ENCODE measurements around the gene METTL4.
A peak's percentile ranks its signal among the peaks of the same experiment; 100 is the strongest.

METTL4 gene

GRCh38 chr18:2571200-2572170 is at the start of gene METTL4, which contains the start of gene NDC80:
METTL4 (minus strand) TSS chr18:2571505; CDS start chr18:2567216, 4,289 bp downstream.
NDC80 (plus strand) TSS chr18:2571557; CDS start chr18:2572986, 1,429 bp downstream.
- peak; percentile 58 for DNase-seq

DNA sequence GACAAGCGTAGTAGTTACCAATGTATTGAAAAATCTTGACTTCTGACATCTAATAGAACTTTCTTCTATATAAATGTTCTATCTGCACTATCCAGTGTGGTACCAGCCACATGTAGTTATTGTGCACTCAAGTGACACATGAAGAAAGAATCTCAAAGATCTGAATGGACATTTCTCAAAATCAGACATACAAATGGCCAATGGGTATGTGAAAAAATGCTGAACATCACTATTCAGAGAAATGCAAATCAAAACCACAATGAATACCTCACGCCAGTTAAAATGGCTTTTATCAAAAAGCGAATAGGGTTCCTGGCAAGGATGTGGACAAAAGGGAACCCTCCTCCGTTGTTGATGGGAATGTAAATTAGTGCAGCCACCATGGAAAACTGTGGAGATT is 46.7 kb upstream of the METTL4 start:
- no peak for DNase-seq

- DNase-seq: no peak
Observed at GRCh38 chr18:2617401-2617998, 46.2 kb upstream of the METTL4 start.

- no peak for DNase-seq
Observed at GRCh38 chr18:2612996-2613395, 41.7 kb upstream of the METTL4 start.

DNA sequence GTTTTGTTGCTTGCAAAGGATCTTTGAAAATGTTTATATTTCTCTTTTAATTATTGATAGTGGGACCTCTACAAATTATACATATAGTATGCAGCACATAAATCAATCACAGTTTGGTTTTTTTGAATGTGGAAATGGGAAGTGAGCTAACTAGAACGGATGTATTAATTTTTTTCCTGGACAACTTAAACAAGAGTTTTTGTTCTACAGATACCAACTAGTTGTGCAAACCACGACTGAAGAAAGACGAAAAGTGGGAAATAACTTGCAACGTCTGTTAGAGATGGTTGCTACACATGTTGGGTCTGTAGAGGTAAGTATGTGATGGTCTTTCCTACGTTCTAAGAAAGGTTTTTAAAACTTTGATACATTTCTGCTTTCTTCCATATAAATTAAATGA is 39.2 kb upstream of the METTL4 start:
- no peak for DNase-seq

DNA sequence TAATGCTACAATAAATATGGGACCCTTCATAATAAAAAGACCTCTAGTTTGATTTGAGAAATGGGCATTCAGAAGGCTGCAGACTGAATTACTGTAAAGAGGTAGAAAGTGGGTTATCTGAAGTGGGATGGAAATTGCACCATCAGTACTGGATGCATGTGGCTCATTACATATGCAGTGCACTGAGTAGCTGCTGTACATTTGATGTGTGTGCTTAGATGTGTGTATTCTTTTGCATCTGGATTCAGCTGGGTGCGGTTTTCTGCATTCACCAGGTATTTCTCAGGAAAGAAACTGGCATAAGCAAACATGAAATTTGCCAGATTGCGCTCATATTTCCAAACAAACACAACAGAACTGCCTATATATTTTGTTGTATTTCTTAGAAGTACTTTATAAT is 38.3 kb upstream of the METTL4 start:
- DNase-seq: no peak

DNA sequence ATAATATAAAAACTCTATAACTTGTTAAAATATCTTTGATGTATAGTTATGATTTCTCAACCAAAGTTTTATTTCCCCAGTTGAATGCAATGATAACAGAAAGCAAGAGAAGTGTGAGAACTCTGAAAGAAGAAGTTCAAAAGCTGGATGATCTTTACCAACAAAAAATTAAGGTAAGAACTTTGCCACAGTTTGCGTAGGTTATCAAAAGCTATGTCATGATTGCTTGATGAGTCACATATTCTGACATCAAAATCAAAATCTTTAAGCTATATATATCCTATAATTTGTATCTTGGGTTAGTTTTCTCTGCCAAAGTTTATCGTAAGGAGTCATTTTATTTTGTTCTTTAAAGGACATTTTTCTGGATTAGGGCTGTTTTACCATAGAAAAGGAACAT is 35.0 kb upstream of the METTL4 start:
- DNase-seq: no peak

- DNase-seq: no peak
Observed at GRCh38 chr18:2602844-2603243, 31.5 kb upstream of the METTL4 start.

GRCh38 chr18:2597639-2598038 is 26.3 kb upstream of the METTL4 start:
- no peak for DNase-seq

DNA sequence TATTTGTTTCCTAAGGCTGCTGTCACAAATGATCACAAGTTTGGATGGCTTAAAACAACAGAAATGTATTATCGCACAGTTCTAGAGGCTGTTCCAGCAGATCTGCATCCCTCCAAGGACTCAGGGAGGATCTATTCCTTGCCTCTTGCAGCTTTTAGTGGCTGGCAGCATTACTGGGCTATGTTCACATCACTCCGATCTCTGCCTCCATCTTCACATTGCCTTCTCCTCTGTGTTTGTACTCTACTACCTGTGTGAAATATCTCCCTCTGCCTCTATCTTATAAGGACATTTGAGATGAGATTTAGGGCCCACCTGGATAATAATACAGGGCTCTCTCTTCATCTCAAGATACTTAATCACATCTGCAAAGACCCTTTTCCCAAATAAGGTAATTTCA is 19.0 kb upstream of the METTL4 start:
- DNase-seq: no peak

- DNase-seq: no peak
Observed at GRCh38 chr18:2589345-2590068, 18.2 kb upstream of the METTL4 start.

DNA sequence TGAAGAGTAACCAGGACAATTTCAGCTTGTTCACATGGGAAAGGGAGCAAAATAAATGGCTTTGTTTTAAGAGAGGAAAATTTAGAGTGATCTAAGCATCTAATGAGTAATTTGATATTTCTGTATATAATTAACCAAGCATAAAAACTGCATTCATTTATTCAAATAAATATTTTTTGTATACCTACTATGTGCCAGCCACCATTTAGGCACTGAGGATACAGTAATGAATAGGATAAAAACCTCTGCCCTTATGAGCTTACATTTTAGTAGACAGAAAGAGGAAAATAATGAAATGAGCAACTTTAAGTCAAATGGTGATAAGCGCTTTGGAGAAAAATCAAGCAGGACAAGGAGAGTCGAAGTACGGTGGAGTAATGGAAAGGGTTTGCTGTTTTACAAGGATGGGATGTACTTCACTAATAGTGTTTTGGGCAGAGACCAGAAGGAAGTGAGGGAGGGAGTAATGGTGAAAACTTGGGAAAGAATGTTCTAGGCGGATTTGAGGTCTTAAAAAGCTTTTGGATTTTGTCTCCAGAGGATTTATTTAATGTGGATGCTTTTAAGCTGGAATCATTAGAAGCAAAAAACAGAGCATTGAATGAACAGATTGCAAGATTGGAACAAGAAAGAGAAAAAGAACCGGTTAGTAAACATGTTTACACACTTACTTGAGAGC is 17.5 kb upstream of the METTL4 start:
- DNase-seq: no peak

- no peak for DNase-seq
Observed at GRCh38 chr18:2587788-2588187, 16.5 kb upstream of the METTL4 start.

- no peak for DNase-seq
Observed at GRCh38 chr18:2573408-2573807, 2.1 kb upstream of the METTL4 start.

DNA sequence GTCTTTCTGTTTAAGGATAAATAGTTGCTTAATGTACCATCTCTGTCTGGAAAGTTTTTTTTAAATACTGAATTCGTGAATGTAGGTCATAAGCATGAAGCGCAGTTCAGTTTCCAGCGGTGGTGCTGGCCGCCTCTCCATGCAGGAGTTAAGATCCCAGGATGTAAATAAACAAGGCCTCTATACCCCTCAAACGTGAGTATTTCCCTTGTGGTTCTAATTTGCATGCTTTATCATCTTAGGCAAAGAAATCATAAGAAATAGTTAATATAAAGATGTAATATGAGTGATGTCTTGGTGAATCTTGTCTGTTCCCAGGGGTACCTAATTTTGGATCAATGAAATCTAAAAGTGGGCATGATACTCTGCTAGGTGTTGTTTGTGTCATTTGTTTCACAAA is 1.6 kb upstream of the METTL4 start:
- DNase-seq: no peak

- no peak for DNase-seq
Observed at GRCh38 chr18:2572171-2572569, 865 bp upstream of the METTL4 start.

DNA sequence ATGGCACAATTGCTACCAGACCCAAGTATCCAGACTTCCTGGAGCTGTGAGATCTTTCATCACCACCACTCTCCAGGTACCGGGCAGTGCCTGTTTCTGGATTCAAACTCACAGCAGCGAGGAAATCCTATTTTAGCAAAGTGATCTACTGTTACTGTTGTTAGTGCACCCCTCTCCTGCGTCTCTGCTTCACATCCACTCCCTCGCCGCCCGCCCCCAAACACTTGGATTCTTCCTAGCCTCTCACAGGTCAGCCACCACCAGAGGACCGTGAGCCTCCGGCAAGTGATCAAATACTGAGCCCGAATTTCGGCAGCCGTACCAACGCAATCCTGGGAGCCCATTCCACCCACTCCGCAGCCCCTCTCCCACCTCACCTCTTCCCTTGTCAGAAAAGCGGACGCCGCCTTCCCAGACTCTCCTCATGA is 519 bp downstream of the METTL4 start:
- DNase-seq: peak; percentile 5

- DNase-seq: no peak
Observed at GRCh38 chr18:2569338-2570207, 1.7 kb downstream of the METTL4 start.

DNA sequence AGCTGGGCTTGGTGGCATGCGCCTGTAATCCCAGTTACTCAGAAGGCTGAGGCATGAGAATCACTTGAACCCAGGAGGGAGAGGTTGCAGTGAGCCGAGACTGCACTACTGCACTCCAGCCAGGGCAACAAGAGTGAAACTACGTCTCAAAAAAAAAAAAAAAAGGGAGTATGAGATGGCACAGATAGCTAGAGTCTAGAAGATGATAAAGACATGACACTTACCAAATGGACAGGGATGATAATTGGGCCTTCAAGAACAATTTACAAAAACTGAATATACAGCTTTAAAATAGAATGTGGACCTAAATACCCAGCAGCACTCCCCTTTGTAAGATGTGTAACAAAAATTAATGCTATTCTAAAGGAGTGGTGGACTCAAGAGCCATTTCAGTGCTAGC is 2.7 kb downstream of the METTL4 start:
- no peak for DNase-seq

DNA sequence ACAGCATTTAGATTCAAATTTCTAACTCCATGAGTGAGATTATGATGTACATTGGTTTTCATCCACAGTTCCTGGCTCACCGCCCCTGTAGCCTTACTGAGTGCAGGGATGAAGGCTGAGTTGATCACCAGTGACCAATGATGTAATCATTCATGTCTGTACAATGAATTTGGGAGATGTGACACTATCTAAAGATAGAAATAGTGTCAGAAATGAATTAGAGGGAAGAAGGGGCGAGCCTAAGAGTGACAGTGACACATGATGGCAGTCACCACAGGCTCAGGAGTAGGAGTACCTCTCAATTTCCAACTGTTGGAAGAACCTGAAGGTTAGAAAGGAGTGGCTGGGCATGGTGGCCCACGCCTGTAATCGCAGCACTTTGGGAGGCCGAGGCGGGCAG is 3.2 kb downstream of the METTL4 start:
- no peak for DNase-seq

DNA sequence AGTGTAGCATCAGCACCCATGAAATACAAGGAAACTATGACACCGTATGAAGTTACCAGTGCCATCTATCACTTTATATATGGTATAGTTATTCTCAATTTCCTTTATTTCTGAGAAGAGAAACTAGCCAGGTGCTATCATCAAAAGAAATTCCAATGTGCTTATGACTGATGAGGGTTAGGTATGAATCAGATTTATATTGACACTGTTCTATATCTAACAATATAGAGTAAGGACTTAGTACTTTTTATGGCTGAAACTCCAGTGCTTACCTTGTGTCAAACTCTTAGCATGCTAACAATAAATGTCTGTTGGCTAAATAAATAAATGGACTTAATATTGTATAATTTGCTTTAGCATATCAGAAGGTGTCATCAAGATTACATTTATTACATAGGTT is 6.9 kb downstream of the METTL4 start:
- no peak for DNase-seq

DNA sequence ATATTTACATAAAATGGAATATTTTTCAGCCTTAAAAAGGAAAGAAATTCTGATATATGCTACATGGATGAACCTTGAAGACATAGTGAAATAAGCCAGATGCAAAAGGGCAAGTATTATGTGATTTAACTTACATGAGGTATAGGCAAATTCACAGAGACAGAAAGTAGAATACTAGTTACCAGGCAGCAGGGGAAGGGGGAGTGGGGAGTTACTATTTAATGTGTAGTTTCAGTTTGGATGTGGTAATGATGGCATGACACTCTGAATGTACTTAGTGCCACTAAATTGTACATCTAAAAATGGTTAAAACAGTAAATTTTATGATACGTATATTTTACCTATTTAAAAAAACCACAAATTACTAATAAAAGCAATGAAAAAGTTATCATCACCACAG is 12.1 kb downstream of the METTL4 start:
- no peak for DNase-seq
